ENCODE data around the gene GAL3ST1. TPM values are rescaled to one million over a fixed set of nuclear protein-coding genes. Genes with fewer than 3 reads are reported as not detected.
"Not testable (repeated sequence)": the region's sequence is repeated elsewhere in the genome, so short reads cannot be mapped to it uniquely, and the experiment has no call there.

GAL3ST1 gene
- total RNA-seq, 1 experiment from 2014 or later = 2.1 TPM

GRCh38 chr22:30561402-30562189 is 12.9 kb downstream of the GAL3ST1 start:
- Histone ChIP-seq H2AFZ (ENCODE audit: low read depth, low read length, poor library complexity, severe bottlenecking) (no peak overlapping the region), H3K9ac (ENCODE audit: low read length) (no peak overlapping the region), H3K4me3 (replicated peaks in 1 of 2; ENCODE audit: low read depth in 1 of 2, low read length in 2 of 2) (no peak overlapping the region), H3K9me2 (ENCODE audit: insufficient read depth) (no peaks in the 10 kb centered on the region), H3K79me2 (ENCODE audit: insufficient read depth, low read length) (no peaks in the 10 kb centered on the region), H3K4me2 (ENCODE audit: low read length) (peak overlapping the region; percentile 50; the same call in 1 of the 2 replicates), H3K36me3 (ENCODE audit: control insufficient read depth in 1 of 2, insufficient read depth in 2 of 2, low read length in 2 of 2) (no peaks in the 10 kb centered on the region), H3K27me3 (ENCODE audit: insufficient read depth, low read length) (no peaks in the 10 kb centered on the region; the same call in 1 of the 2 replicates), H3K9me3 (ENCODE audit: control insufficient read depth in 1 of 2, insufficient read depth in 1 of 2, low read depth in 1 of 2, low read length in 2 of 2) (no peaks in the 10 kb centered on the region), H3K27ac (ENCODE audit: low read depth, low read length) (no peak overlapping the region), H4K20me1 (ENCODE audit: insufficient read depth) (no peaks in the 10 kb centered on the region), H3K4me1 (ENCODE audit: control insufficient read depth in 1 of 2, insufficient read depth in 2 of 2, low read length in 2 of 2) (peaks cover 9 to 37% of the 10 kb centered on the region in 2 experiments; a peak in 3 of 4 replicates)
- POLR2A ChIA-PET = no interaction called here
- no peak for TF ChIP-seq ATF3 (IDR thresholded peaks at IDR 0.05)
- TF ChIP-seq, protein P1, sequence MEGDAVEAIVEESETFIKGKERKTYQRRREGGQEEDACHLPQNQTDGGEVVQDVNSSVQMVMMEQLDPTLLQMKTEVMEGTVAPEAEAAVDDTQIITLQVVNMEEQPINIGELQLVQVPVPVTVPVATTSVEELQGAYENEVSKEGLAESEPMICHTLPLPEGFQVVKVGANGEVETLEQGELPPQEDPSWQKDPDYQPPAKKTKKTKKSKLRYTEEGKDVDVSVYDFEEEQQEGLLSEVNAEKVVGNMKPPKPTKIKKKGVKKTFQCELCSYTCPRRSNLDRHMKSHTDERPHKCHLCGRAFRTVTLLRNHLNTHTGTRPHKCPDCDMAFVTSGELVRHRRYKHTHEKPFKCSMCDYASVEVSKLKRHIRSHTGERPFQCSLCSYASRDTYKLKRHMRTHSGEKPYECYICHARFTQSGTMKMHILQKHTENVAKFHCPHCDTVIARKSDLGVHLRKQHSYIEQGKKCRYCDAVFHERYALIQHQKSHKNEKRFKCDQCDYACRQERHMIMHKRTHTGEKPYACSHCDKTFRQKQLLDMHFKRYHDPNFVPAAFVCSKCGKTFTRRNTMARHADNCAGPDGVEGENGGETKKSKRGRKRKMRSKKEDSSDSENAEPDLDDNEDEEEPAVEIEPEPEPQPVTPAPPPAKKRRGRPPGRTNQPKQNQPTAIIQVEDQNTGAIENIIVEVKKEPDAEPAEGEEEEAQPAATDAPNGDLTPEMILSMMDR (IDR thresholded peaks at IDR 0.05 in 2 of 3, conservative IDR thresholded peaks at IDR 0.05 in 1 of 3; ENCODE audit: borderline replicate concordance in 1 of 3, insufficient read depth in 1 of 3, low read depth in 2 of 3, low read length in 2 of 3) = no peak
- no peak for TF ChIP-seq SP1 (IDR thresholded peaks at IDR 0.05; ENCODE audit: low read depth)
- TF ChIP-seq ZFX (IDR thresholded peaks at IDR 0.05) = no peak
- no peak for ATAC-seq
- intact Hi-C loops (cut with micrococcal nuclease) = no loop called here
- RAD21 ChIA-PET (ENCODE audit: low non-redundant PET in 1 of 2, low total read pairs in 2 of 2, uncharacterized antibody in 2 of 2, unreplicated experiment in 2 of 2) = no interaction called here
- CTCF ChIA-PET = no interaction called here
- no peak for DNase-seq (ENCODE audit: low read depth, low spot score)
- BruUV-seq (replicated peaks) = no TSS peak

GRCh38 chr22:30560643-30561202 is 13.7 kb downstream of the GAL3ST1 start:
- CTCF ChIA-PET; intact Hi-C loops (cut with micrococcal nuclease); H2AFZ ChIP-seq (ENCODE audit: low read depth, low read length, poor library complexity, severe bottlenecking); H3K9ac ChIP-seq (ENCODE audit: low read length); H3K79me2 ChIP-seq (ENCODE audit: insufficient read depth, low read length); H3K4me2 ChIP-seq (ENCODE audit: low read length); H3K27ac ChIP-seq (ENCODE audit: low read depth, low read length); H3K27me3 ChIP-seq (ENCODE audit: insufficient read depth, low read length); H4K20me1 ChIP-seq (ENCODE audit: insufficient read depth); H3K36me3 ChIP-seq (ENCODE audit: control insufficient read depth in 1 of 2, insufficient read depth in 2 of 2, low read length in 2 of 2); H3K4me3 ChIP-seq (replicated peaks in 1 of 2; ENCODE audit: low read depth in 1 of 2, low read length in 2 of 2); BruUV-seq (replicated peaks); POLR2A ChIA-PET; H3K9me3 ChIP-seq (ENCODE audit: control insufficient read depth in 1 of 2, insufficient read depth in 1 of 2, low read depth in 1 of 2, low read length in 2 of 2); RAD21 ChIA-PET (ENCODE audit: low non-redundant PET in 1 of 2, low total read pairs in 2 of 2, uncharacterized antibody in 2 of 2, unreplicated experiment in 2 of 2); H3K9me2 ChIP-seq (ENCODE audit: insufficient read depth): not testable (repeated sequence)
- DNase-seq (ENCODE audit: low read depth, low spot score) (peak; percentile 8), ATAC-seq (peak; percentile 84)
- TF ChIP-seq, protein P1 (IDR thresholded peaks at IDR 0.05 in 2 of 3, conservative IDR thresholded peaks at IDR 0.05 in 1 of 3; ENCODE audit: borderline replicate concordance in 1 of 3, insufficient read depth in 1 of 3, low read depth in 2 of 3, low read length in 2 of 3) = peak in 2 of 3 experiments; percentile 53 to 62; a peak in 4 of 6 replicates
- peaks cover 6 to 31% of the 10 kb centered on the region in 2 experiments; a peak in 3 of 4 replicates for H3K4me1 ChIP-seq (ENCODE audit: control insufficient read depth in 1 of 2, insufficient read depth in 2 of 2, low read length in 2 of 2)
